Karpas-422 (cell line): ENCODE data around the gene PPP5C. TPM values are rescaled to one million over a fixed set of nuclear protein-coding genes. Genes with fewer than 3 reads are reported as not detected.

Experiments
- DNase-seq: peaks from one replicate; pipeline ENCODE4 v3.0.0-alpha.2; 2015
- H2AFZ ChIP-seq: fragments of 200-600 bp; sonication (generic); 2 replicates; pipeline ENCODE4 v1.6.1; 2014; ENCODE audit warnings: antibody characterized with exemption, low read length, mixed read lengths
- H3K27ac ChIP-seq: fragments of 200-600 bp; sonication (generic); 2 replicates; pipeline ENCODE4 v1.5.1; 2014; ENCODE audit warnings: mild to moderate bottlenecking, low read length, moderate library complexity
- H3K27me3 ChIP-seq: fragments of 200-600 bp; sonication (generic); 2 replicates; pipeline ENCODE4 v1.6.1; 2014; ENCODE audit warnings: low read length, mixed read lengths
- H3K36me3 ChIP-seq: fragments of 200-600 bp; sonication (generic); 2 replicates; pipeline ENCODE4 v1.6.1; 2014; ENCODE audit warnings: low read length, mixed read lengths; ENCODE audit not compliant: insufficient read depth
- H3K4me1 ChIP-seq: fragments of 200-600 bp; sonication (generic); 2 replicates; pipeline ENCODE4 v1.6.1; 2014; ENCODE audit warnings: mild to moderate bottlenecking, low read length, mixed read lengths
- H3K4me2 ChIP-seq: fragments of 200-600 bp; sonication (generic); 2 replicates; pipeline ENCODE4 v1.6.1; 2014; ENCODE audit warnings: low read length, low read depth, mild to moderate bottlenecking; ENCODE audit not compliant: poor library complexity, severe bottlenecking
- H3K4me3 ChIP-seq: fragments of 200-600 bp; sonication (generic); 2 replicates; pipeline ENCODE4 v1.5.1; 2014; ENCODE audit warnings: mild to moderate bottlenecking, antibody characterized with exemption, low read length, mixed read lengths
- H3K79me2 ChIP-seq: fragments of 200-600 bp; sonication (generic); 2 replicates; pipeline ENCODE4 v1.6.1; 2014; ENCODE audit warnings: mild to moderate bottlenecking, low read length, mixed read lengths
- H3K9ac ChIP-seq: fragments of 200-600 bp; sonication (generic); 2 replicates; pipeline ENCODE4 v1.6.0; 2014; ENCODE audit warnings: low read length
- H3K9me2 ChIP-seq: fragments of 200-600 bp; sonication (generic), shearing (Covaris generic); replicated peaks from 2 replicates; pipeline ENCODE4 v1.6.0; 2014; ENCODE audit warnings: mild to moderate bottlenecking, low read length, moderate library complexity; ENCODE audit not compliant: insufficient read depth
- H3K9me3 ChIP-seq: fragments of 300-700, 200-600 bp; sonication (generic); 2 replicates; pipeline ENCODE4 v1.6.1; 2014; ENCODE audit warnings: low read length, mixed read lengths
- H4K20me1 ChIP-seq: fragments of 200-600 bp; sonication (generic); 2 replicates; pipeline ENCODE4 v1.6.1; 2014; ENCODE audit warnings: mild to moderate bottlenecking, antibody characterized with exemption, low read length, low read depth; ENCODE audit not compliant: insufficient read depth
- total RNA-seq: library from RNA; depleted of rRNA; stranded (reverse); fragments of >200 nt; shearing (Covaris generic); gene quantifications from 2 replicates; pipeline ENCODE4 v1.2.3, GENCODE V29; 2014; ENCODE audit warnings: low replicate concordance

Gene PPP5C
- total RNA-seq, 1 experiment from 2014 or later: 31.1 TPM

DNA sequence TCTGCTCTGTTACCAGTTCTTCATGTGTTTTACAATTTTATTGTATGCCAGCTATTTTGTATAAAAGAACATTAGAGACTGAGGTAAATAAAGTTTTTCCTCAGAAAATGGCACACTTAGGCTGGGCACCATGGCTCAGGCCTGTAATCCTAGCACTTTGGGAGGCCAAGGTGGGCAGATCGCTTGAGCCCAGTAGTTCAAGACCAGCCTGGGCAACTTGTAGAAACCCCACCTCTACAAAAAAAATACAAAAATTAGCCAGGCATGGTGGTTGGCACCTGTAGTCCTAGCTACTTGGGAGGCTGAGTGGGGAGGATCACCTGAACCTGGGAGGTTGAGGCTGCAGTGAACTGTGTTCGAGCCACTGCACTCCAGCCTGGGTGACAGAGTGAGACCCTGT, 34.5 kb downstream of the PPP5C start:
- Histone ChIP-seq H3K4me3 (no peak overlapping the region), H3K36me3 (peaks cover 34% of the 10 kb centered on the region; the same call in 1 of the 2 replicates), H3K27me3 (no peaks in the 10 kb centered on the region)

DNA sequence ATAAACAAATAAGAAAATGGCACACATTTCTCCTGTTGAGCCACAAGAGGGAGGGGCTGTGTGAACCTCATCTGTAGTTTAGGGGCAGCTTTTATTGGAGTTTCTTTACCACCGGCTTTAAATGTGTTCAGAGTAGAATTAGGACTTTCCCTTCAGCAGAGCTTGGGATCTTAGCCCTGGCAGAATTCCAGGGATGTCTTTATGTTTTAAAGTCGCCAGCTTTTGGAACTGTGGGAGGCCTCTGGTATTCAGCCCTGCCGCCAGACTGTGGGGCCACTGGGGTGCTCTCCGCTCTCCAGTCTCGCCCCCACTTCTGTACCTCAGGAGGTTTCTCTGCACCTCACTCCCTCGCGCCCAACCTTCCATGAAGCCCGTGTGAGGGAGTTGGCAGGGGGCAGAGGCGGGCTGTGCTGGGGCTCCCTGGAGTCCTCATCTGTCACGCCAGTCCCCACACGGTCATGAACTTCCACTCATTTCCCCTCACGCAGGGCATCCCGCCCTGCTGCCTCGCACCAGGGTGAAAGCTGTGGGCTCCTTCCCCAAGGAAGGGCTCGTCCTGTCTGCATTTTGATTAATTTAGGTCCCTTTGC, 35.0 kb downstream of the PPP5C start:
- H3K27me3 ChIP-seq: no peaks in the 10 kb centered on the region
- H3K9me2 ChIP-seq: no peaks in the 10 kb centered on the region
- no peak overlapping the region for H2AFZ ChIP-seq
- H3K4me2 ChIP-seq: no peak overlapping the region
- no peaks in the 10 kb centered on the region for H4K20me1 ChIP-seq
- no peaks in the 10 kb centered on the region for H3K9me3 ChIP-seq
- no peak overlapping the region for H3K9ac ChIP-seq
- no peak for DNase-seq
- H3K27ac ChIP-seq: no peak overlapping the region
- H3K36me3 ChIP-seq: peaks cover 32% of the 10 kb centered on the region; the same call in 1 of the 2 replicates
- H3K79me2 ChIP-seq: peaks cover 42% of the 10 kb centered on the region
- H3K4me1 ChIP-seq: no peaks in the 10 kb centered on the region
- no peak overlapping the region for H3K4me3 ChIP-seq

More for the DNA sequence above, 34.5 kb downstream of the PPP5C start:
- Histone ChIP-seq H3K4me1 (no peaks in the 10 kb centered on the region), H3K9me3 (no peaks in the 10 kb centered on the region), H3K79me2 (peaks cover 42% of the 10 kb centered on the region), H4K20me1 (no peaks in the 10 kb centered on the region), H3K4me2 (no peak overlapping the region), H3K9me2 (no peaks in the 10 kb centered on the region), H3K27ac (no peak overlapping the region), H2AFZ (no peak overlapping the region), H3K9ac (no peak overlapping the region)
- DNase-seq: no peak

DNA sequence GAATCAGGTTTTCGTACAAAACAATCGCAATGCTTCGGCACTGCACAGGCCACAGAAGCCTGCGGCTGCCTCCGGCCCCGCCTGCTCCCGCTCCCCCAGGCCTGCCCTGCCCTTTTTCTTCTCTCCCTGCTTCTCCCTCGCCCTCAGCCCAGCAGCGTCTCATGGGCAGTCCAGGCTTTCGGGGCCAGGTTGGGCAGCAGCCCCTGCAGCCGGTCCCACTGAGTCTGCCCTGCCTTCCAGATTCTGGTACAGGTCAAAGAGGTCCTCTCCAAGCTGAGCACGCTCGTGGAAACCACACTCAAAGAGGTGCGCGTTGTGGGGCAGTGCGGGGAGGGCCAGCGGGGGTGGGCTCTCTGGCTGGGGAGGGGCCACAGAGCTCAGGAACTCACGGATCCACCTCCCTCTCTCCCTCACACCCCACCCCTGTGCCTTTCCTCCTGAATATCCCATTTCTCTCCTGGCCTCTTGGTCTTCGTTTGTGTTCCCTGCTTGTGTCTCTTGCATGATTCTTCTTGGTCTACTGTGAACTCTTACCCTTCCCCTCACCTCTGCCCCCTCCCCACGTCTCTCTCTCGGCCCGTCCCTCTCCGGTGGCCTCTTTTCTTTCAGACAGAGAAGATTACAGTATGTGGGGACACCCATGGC, 36.4 kb downstream of the PPP5C start:
- Histone ChIP-seq H3K79me2 (peaks cover 28% of the 10 kb centered on the region), H4K20me1 (no peaks in the 10 kb centered on the region), H3K9me3 (no peaks in the 10 kb centered on the region), H3K27me3 (no peaks in the 10 kb centered on the region), H3K36me3 (peaks cover 25% of the 10 kb centered on the region; the same call in 1 of the 2 replicates), H2AFZ (no peak overlapping the region), H3K27ac (no peak overlapping the region), H3K9me2 (no peaks in the 10 kb centered on the region), H3K9ac (no peak overlapping the region), H3K4me1 (no peaks in the 10 kb centered on the region), H3K4me2 (no peak overlapping the region), H3K4me3 (no peak overlapping the region)
- no peak for DNase-seq

DNA sequence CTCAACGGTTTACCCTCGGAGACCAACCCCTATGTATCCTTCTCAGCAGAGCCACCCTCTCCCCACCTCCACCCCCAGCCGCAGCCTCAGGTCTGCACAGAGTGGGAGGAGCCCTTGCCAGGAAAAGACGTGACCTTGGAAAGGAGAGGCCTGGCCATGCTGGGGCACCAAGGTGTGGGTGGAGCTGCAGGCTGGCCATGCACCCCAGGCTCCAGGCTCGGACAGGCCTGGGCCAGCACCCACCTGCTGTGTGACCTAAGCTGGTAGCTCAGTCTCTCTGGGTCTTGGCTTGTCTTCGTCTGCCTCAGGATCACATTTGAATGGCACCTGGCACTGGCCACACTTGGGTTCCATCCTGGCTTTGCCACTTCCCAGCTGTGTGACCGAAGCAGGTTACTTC, 37.0 kb downstream of the PPP5C start:
- Histone ChIP-seq H3K9ac (no peak overlapping the region), H3K4me1 (no peaks in the 10 kb centered on the region), H3K79me2 (peaks cover 23% of the 10 kb centered on the region), H3K9me2 (no peaks in the 10 kb centered on the region), H2AFZ (no peak overlapping the region), H3K4me3 (no peak overlapping the region), H3K27ac (no peak overlapping the region), H3K4me2 (no peak overlapping the region), H3K27me3 (no peaks in the 10 kb centered on the region), H4K20me1 (no peaks in the 10 kb centered on the region), H3K36me3 (peaks cover 24% of the 10 kb centered on the region), H3K9me3 (no peaks in the 10 kb centered on the region)
- no peak for DNase-seq

DNA sequence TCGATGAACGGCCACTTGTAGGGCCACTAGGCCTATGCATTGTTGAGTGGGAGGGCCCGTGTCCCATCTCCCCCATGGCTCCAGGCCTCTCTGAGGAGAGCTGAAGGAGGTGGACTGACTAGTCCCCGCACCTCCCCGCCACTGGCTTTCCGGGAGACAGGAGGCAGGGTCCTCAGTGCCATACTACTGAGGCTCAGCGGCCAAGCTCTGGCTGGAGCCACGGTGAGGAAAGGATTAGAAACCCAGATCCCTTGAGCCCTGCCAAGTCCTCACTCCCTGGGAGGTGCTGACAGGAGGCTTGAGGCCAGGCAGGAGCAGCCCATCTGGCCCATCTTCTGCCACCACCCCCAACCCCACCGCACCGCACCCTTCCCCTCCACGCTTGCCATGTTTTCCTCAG, 37.5 kb downstream of the PPP5C start:
- Histone ChIP-seq H3K9me3 (no peaks in the 10 kb centered on the region), H3K27me3 (no peaks in the 10 kb centered on the region), H3K9me2 (no peaks in the 10 kb centered on the region), H3K27ac (no peak overlapping the region), H3K9ac (no peak overlapping the region), H3K79me2 (peaks cover 17% of the 10 kb centered on the region), H2AFZ (no peak overlapping the region), H3K4me2 (no peak overlapping the region), H4K20me1 (no peaks in the 10 kb centered on the region), H3K4me3 (no peak overlapping the region), H3K4me1 (no peaks in the 10 kb centered on the region), H3K36me3 (peaks cover 24% of the 10 kb centered on the region)
- no peak for DNase-seq

DNA sequence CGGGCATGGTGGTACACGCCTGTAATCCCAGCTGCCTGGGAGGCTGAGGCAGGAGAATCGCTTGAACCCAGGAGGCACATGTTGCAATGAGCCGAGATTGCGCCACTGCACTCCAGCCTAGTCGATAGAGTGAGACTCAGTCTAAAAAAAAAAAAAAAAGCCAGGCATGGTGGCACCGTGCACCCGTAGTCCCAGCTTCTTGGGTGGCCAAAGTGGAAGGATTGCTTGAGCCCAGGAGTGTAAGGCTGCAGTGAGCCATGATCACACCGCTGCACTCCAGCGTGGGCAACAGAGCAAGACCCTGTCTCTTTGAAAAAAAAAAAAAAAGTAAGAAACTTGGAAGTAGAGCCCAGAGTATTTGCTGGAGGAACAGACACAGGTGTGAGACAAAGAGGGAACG, 38.7 kb downstream of the PPP5C start:
- no peak for DNase-seq
- H3K9ac ChIP-seq: no peak overlapping the region
- H4K20me1 ChIP-seq: 0 out of 2 replicates have a peak, but pooled peaks cover under 1% of the 10 kb centered on the region
- no peaks in the 10 kb centered on the region for H3K4me1 ChIP-seq
- H3K79me2 ChIP-seq: peaks cover 9% of the 10 kb centered on the region
- H2AFZ ChIP-seq: no peak overlapping the region
- H3K27me3 ChIP-seq: no peaks in the 10 kb centered on the region
- H3K9me2 ChIP-seq: no peaks in the 10 kb centered on the region
- no peak overlapping the region for H3K27ac ChIP-seq
- H3K36me3 ChIP-seq: peaks cover 25% of the 10 kb centered on the region
- H3K4me3 ChIP-seq: no peak overlapping the region
- no peaks in the 10 kb centered on the region for H3K9me3 ChIP-seq
- no peak overlapping the region for H3K4me2 ChIP-seq

DNA sequence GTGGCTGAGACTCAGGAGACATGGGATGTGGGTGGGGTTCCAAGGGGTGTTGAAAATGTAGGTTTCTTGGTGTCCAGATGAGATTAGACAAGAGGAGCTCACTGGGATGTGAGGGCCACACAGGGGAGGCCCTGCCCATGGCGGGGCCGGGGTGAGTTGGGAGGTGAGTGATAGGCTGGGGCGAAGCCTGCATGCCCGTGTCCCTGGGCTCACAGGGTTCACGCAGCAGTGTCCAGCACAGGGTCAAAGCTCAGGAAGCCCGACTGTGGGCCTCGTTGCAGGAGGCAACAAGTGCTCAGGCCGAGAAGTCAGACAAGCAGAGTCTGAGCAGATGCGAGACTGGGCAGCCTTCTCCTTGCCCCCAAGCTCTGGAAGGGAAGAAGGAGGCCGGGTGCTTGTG, 39.3 kb downstream of the PPP5C start:
- no peaks in the 10 kb centered on the region for H3K9me2 ChIP-seq
- H3K4me2 ChIP-seq: no peak overlapping the region
- H3K4me1 ChIP-seq: no peaks in the 10 kb centered on the region
- H3K27ac ChIP-seq: no peak overlapping the region
- no peak overlapping the region for H3K4me3 ChIP-seq
- no peaks in the 10 kb centered on the region for H3K27me3 ChIP-seq
- H3K36me3 ChIP-seq: peaks cover 20% of the 10 kb centered on the region
- H3K79me2 ChIP-seq: peaks cover 4% of the 10 kb centered on the region
- no peaks in the 10 kb centered on the region for H3K9me3 ChIP-seq
- no peak overlapping the region for H2AFZ ChIP-seq
- 0 out of 2 replicates have a peak, but pooled peaks cover 3% of the 10 kb centered on the region for H4K20me1 ChIP-seq
- H3K9ac ChIP-seq: no peak overlapping the region
- no peak for DNase-seq

DNA sequence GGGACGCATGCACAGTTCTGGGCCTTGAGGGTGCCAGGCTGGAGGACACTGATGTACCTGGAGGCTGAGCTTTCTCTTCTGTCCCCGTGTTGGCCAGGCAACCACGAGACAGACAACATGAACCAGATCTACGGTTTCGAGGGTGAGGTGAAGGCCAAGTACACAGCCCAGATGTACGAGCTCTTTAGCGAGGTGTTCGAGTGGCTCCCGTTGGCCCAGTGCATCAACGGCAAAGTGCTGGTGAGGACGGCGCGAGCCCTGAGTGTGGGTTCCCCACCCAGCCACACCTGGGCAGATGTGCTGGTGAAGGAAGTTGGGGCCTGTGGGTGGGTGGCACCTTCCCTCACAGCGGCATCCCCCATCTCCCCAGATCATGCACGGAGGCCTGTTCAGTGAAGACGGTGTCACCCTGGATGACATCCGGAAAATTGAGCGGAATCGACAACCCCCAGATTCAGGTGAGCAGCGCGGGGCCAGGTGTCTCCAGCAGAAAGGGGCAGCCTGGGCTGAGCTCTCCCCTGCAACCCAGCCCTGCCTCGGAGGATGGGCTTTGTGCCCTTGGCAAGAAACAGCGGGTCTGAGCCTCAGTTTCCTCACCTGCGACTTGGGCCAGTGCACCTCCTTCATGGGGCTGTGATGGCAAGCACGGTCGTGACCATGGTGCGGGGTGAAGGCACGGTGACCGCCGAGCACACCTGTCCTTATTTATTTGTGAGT, 40.3 kb downstream of the PPP5C start:
- Histone ChIP-seq H3K27ac (no peak overlapping the region), H3K27me3 (no peaks in the 10 kb centered on the region), H3K9me2 (no peaks in the 10 kb centered on the region), H4K20me1 (0 out of 2 replicates have a peak, but pooled peaks cover 3% of the 10 kb centered on the region), H3K9ac (no peak overlapping the region), H3K4me1 (no peaks in the 10 kb centered on the region), H3K4me2 (no peak overlapping the region), H3K4me3 (no peak overlapping the region), H2AFZ (no peak overlapping the region), H3K9me3 (no peaks in the 10 kb centered on the region), H3K36me3 (peaks cover 18% of the 10 kb centered on the region), H3K79me2 (no peaks in the 10 kb centered on the region)
- no peak for DNase-seq
